HEK293T (cell line): ENCODE results near the gene GNE.

ENCODE experiments used
- ARNT ChIP-seq: fragments of 450-650 bp; IDR thresholded peaks from 2 replicates; pipeline ENCODE4 v1.6.1; 2017; ENCODE audit warnings: mild to moderate bottlenecking
- BHLHE40 ChIP-seq: fragments of 450-650 bp; IDR thresholded peaks from 2 replicates; pipeline ENCODE4 v1.6.1; 2016; ENCODE audit warnings: mild to moderate bottlenecking, moderate library complexity, borderline replicate concordance
- CTBP1 ChIP-seq: fragments of 450-650 bp; IDR thresholded peaks from 2 replicates; pipeline ENCODE4 v1.6.1; 2016; ENCODE audit warnings: borderline replicate concordance
- ELF4 ChIP-seq: fragments of 450-650 bp; IDR thresholded peaks from 2 replicates; pipeline ENCODE4 v1.6.1; 2017; ENCODE audit warnings: antibody characterized with exemption
- FOXA1 ChIP-seq: fragments of 450-650 bp; IDR thresholded peaks from 2 replicates; pipeline ENCODE4 v1.6.1; 2016; ENCODE audit warnings: mild to moderate bottlenecking
- FOXK2 ChIP-seq: fragments of 450-650 bp; IDR thresholded peaks from 2 replicates; pipeline ENCODE4 v1.6.1; 2016; ENCODE audit warnings: mild to moderate bottlenecking
- FOXM1 ChIP-seq: fragments of 450-650 bp; IDR thresholded peaks from 2 replicates; pipeline ENCODE4 v1.6.1; 2017; ENCODE audit warnings: mild to moderate bottlenecking, borderline replicate concordance
- HDGF ChIP-seq: fragments of 450-650 bp; IDR thresholded peaks from 2 replicates; pipeline ENCODE4 v1.6.1; 2017; ENCODE audit warnings: antibody characterized with exemption, borderline replicate concordance
- NFRKB ChIP-seq: fragments of 450-650 bp; IDR thresholded peaks from 2 replicates; pipeline ENCODE4 v1.6.1; 2016; ENCODE audit warnings: mild to moderate bottlenecking, moderate library complexity
- SP1 ChIP-seq: fragments of 450-650 bp; IDR thresholded peaks from 2 replicates; pipeline ENCODE4 v1.6.1; 2017
- SUZ12 ChIP-seq: fragments of 450-650 bp; IDR thresholded peaks from 2 replicates; pipeline ENCODE4 v1.6.1; 2016; ENCODE audit warnings: mild to moderate bottlenecking
- TARDBP ChIP-seq: fragments of 450-650 bp; IDR thresholded peaks from 2 replicates; pipeline ENCODE4 v1.6.1; 2016
- ZNF384 ChIP-seq: fragments of 450-650 bp; IDR thresholded peaks from 2 replicates; pipeline ENCODE4 v1.6.1; 2016
- TF ChIP-seq, protein P1 (sequence below): fragments of 450-650 bp; IDR thresholded peaks from 2 replicates; pipeline ENCODE4 v1.6.1; 2016

DNA sequence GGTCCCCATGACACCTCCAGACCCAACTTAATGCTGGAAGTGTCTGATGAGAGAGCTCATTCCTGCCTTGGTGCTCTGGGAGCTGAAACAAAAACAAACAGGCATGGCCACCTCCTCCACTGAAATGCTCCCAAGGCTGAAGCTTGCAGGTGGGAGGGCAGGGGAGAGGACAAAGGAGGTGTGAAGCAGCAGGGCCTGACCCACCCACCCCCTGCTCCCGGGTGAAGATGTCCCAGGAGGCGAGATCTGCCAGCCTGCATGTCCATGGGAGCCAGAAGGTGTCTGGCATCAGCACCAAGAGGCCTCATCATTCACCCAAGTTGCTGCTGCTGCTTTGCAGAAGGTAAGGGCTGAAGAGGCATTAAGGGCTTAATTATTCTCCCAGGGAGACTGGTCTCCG, 93.3 kb downstream of the GNE start:
- TF ChIP-seq CTBP1, result no peak
- no peak for TF ChIP-seq TARDBP
- no peak for TF ChIP-seq BHLHE40
- TF ChIP-seq ELF4, result no peak
- TF ChIP-seq NFRKB, result no peak
- no peak for TF ChIP-seq HDGF
- TF ChIP-seq FOXM1, result no peak
- no peak for TF ChIP-seq FOXA1
- TF ChIP-seq, protein P1, sequence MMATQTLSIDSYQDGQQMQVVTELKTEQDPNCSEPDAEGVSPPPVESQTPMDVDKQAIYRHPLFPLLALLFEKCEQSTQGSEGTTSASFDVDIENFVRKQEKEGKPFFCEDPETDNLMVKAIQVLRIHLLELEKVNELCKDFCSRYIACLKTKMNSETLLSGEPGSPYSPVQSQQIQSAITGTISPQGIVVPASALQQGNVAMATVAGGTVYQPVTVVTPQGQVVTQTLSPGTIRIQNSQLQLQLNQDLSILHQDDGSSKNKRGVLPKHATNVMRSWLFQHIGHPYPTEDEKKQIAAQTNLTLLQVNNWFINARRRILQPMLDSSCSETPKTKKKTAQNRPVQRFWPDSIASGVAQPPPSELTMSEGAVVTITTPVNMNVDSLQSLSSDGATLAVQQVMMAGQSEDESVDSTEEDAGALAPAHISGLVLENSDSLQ, result no peak
- TF ChIP-seq ARNT, result no peak
- no peak for TF ChIP-seq FOXK2
- no peak for TF ChIP-seq ZNF384
- no peak for TF ChIP-seq SP1
- TF ChIP-seq SUZ12, result no peak
